ENCODE measurements around the gene CACNA1D. TPM values are rescaled to one million over a fixed set of nuclear protein-coding genes. Genes with fewer than 3 reads are reported as not detected.

The CACNA1D gene
- total and polyA plus RNA-seq, 8 donors: 0.31 to 36.5 (median 12.5) TPM

DNA sequence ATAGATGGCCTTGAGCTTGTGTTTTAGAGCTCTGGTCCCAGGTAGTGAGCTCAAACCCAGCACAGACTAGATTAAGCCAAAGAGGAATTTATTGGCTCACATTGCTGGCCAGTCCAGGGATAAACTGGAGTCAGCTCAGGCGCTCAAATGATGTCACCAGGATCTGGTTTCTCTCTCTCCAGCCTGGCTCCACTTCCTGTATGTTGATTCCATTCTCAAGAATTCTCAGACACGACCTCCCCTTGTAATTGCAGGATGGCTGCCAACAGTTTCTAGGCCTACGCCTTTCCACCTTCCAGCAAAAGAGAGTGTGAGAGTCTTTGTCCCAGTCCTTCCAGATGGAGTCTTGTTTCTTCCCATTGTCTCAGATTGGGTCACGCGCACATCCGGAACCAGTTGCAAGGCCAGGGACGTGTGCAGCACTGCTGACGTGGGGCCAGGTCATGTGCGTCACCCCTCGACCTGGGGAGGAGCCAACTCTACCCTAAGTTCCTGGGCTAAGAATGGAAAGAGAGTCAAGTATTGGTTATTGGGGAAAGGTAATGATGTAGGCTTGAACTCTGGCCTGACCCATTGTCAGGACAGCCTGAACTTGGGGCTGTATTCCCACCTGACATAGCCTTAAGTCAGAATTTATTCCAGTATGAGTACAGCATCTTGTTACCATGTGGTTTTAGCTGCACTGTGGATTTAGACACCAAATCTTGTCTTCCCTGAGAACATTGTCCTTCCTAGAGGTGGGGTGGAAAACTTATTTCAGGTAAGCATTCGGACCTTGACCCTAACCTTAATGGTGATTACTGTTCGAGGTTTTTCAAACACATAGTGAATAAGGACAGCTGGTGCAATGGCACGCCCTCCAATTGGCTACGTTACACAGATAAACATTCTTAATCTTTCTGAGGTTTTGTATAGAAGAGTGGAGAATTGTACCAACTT lies 31.6 kb downstream of the CACNA1D start:
- Histone ChIP-seq H3K36me3 (no peaks in the 10 kb centered on the region), H3K4me3 (no peak overlapping the region), H3K27ac (peak overlapping the region in 3 of 5 donors; percentile 43 to 80 (median 67)), H3K9me3 (no peaks in the 10 kb centered on the region), H3K4me1 (peaks cover 0 to 38% (median 2%) of the 10 kb centered on the region in 4 donors), H3K27me3 (no peaks in the 10 kb centered on the region)
- intact Hi-C loops (cut with DNase I; ENCODE audit: low total_unique reads): no loop called here
- 63 to 77% (median 69%) methylated on average over 14 of the region's 14 CpGs for WGBS, 5 donors
- DNase-seq: peak in 1 of 2 donors; percentile 80
- TF ChIP-seq POLR2AphosphoS5 (IDR thresholded peaks at IDR 0.05): peak in 1 of 3 donors; percentile 63
- no peak for TF ChIP-seq POLR2A (IDR thresholded peaks at IDR 0.05)

GRCh38 chr3:53526704-53527055 lies 32.3 kb downstream of the CACNA1D start:
- peak overlapping the region in 2 of 5 donors; percentile 43 to 80 for H3K27ac ChIP-seq
- TF ChIP-seq CTCF (IDR thresholded peaks at IDR 0.05) (no peak), EP300 (IDR thresholded peaks at IDR 0.05) (no peak), POLR2AphosphoS5 (IDR thresholded peaks at IDR 0.05) (no peak), POLR2A (IDR thresholded peaks at IDR 0.05) (no peak)
- 68 to 84% (median 77%) methylated on average over 4 of the region's 4 CpGs for WGBS, 5 donors
- H3K4me1 ChIP-seq: peaks cover 0 to 38% (median 2%) of the 10 kb centered on the region in 4 donors
- DNase-seq: no peak
- H3K27me3 ChIP-seq: no peaks in the 10 kb centered on the region
- no peak overlapping the region for H3K4me3 ChIP-seq
- H3K36me3 ChIP-seq: no peaks in the 10 kb centered on the region
- intact Hi-C loops (cut with DNase I; ENCODE audit: low total_unique reads): no loop called here
- no peaks in the 10 kb centered on the region for H3K9me3 ChIP-seq

GRCh38 chr3:53530205-53530604 lies 35.8 kb downstream of the CACNA1D start:
- intact Hi-C loops (cut with DNase I; ENCODE audit: low total_unique reads): no loop called here
- no peak overlapping the region for H3K27ac ChIP-seq
- H3K36me3 ChIP-seq: no peaks in the 10 kb centered on the region
- no peak for TF ChIP-seq EP300 (IDR thresholded peaks at IDR 0.05)
- TF ChIP-seq CTCF (IDR thresholded peaks at IDR 0.05): no peak
- TF ChIP-seq POLR2AphosphoS5 (IDR thresholded peaks at IDR 0.05): no peak
- TF ChIP-seq POLR2A (IDR thresholded peaks at IDR 0.05): no peak
- no peak for DNase-seq
- WGBS, 5 donors: 78 to 90% (median 83%) methylated on average over 4 of the region's 4 CpGs
- H3K27me3 ChIP-seq: no peaks in the 10 kb centered on the region
- H3K9me3 ChIP-seq: no peaks in the 10 kb centered on the region
- peaks cover 0 to 12% (median under 1%) of the 10 kb centered on the region in 4 donors for H3K4me1 ChIP-seq
- no peak overlapping the region for H3K4me3 ChIP-seq

GRCh38 chr3:53531749-53532148 lies 37.3 kb downstream of the CACNA1D start:
- H3K4me3 ChIP-seq: no peak overlapping the region
- no peak overlapping the region for H3K27ac ChIP-seq
- 45 to 61% (median 50%) methylated on average over 3 of the region's 3 CpGs for WGBS, 5 donors
- DNase-seq: peak in 1 of 2 donors; percentile 67
- intact Hi-C loops (cut with DNase I; ENCODE audit: low total_unique reads): no loop called here
- TF ChIP-seq POLR2AphosphoS5 (IDR thresholded peaks at IDR 0.05) (no peak), CTCF (IDR thresholded peaks at IDR 0.05) (no peak), EP300 (IDR thresholded peaks at IDR 0.05) (no peak), POLR2A (IDR thresholded peaks at IDR 0.05) (no peak)
- no peaks in the 10 kb centered on the region for H3K9me3 ChIP-seq
- H3K27me3 ChIP-seq: no peaks in the 10 kb centered on the region
- no peaks in the 10 kb centered on the region for H3K36me3 ChIP-seq
- peaks cover 0 to 8% (median 0%) of the 10 kb centered on the region in 4 donors for H3K4me1 ChIP-seq

GRCh38 chr3:53533472-53533871 lies 39.1 kb downstream of the CACNA1D start:
- Histone ChIP-seq H3K4me1 (peaks cover 0 to 8% (median 0%) of the 10 kb centered on the region in 4 donors), H3K27ac (no peak overlapping the region), H3K27me3 (no peaks in the 10 kb centered on the region), H3K4me3 (no peak overlapping the region), H3K9me3 (no peaks in the 10 kb centered on the region), H3K36me3 (no peaks in the 10 kb centered on the region)
- intact Hi-C loops (cut with DNase I; ENCODE audit: low total_unique reads): no loop called here
- WGBS, 5 donors: 88 to 96% (median 95%) methylated on average over 6 of the region's 6 CpGs
- no peak for TF ChIP-seq POLR2AphosphoS5 (IDR thresholded peaks at IDR 0.05)
- TF ChIP-seq EP300 (IDR thresholded peaks at IDR 0.05): no peak
- no peak for TF ChIP-seq CTCF (IDR thresholded peaks at IDR 0.05)
- no peak for TF ChIP-seq POLR2A (IDR thresholded peaks at IDR 0.05)
- no peak for DNase-seq
